GM23338 (cell line): Measurements from ENCODE around the gene TNC. TPM values are rescaled to one million over a fixed set of nuclear protein-coding genes. Genes with fewer than 3 reads are reported as not detected.
A peak's percentile ranks its signal among the peaks of the same experiment; 100 is the strongest.

Experiments used
- ATAC-seq: fragments of 200-7000 bp; cut with Tn5 transposase; 3 replicates; pipeline ENCODE4 v1.9.1; 2020
- DNase-seq: peaks from one replicate; pipeline ENCODE4 v3.0.0-alpha.2; 2015; ENCODE audit warnings: low spot score
- H2AFZ ChIP-seq: fragments of 200-600 bp; sonication (generic); 2 replicates; pipeline ENCODE4 v1.8.0; 2016; ENCODE audit warnings: antibody characterized with exemption, mild to moderate bottlenecking, moderate library complexity
- H3F3A ChIP-seq: fragments of 200-600 bp; sonication (generic); replicated peaks from 2 replicates; pipeline ENCODE4 v1.8.0; 2017; ENCODE audit warnings: antibody characterized with exemption, mixed run types, low read depth
- H3K27ac ChIP-seq: fragments of 200-600 bp; sonication (generic); 2 replicates; pipeline ENCODE4 v1.6.1; 2016; ENCODE audit warnings: low read depth
- H3K27me3 ChIP-seq: fragments of 200-600 bp; sonication (generic); 2 replicates; pipeline ENCODE4 v1.8.0; 2016; ENCODE audit warnings: mild to moderate bottlenecking, mixed run types, moderate library complexity; ENCODE audit not compliant: insufficient read depth
- H3K36me3 ChIP-seq: fragments of 200-600 bp; sonication (generic); 2 replicates; pipeline ENCODE4 v1.8.0; 2016; ENCODE audit warnings: mild to moderate bottlenecking; ENCODE audit not compliant: insufficient read depth
- H3K4me1 ChIP-seq: fragments of 200-600 bp; sonication (generic); 2 replicates; pipeline ENCODE4 v1.8.0; 2016; ENCODE audit warnings: mild to moderate bottlenecking, moderate library complexity; ENCODE audit not compliant: insufficient read depth
- H3K4me2 ChIP-seq: fragments of 200-600 bp; sonication (generic); 2 replicates; pipeline ENCODE4 v1.7.1; 2017; ENCODE audit warnings: mixed run types
- H3K4me3 ChIP-seq: fragments of 200-600 bp; sonication (generic); 2 replicates; pipeline ENCODE4 v1.6.1; 2016; ENCODE audit warnings: mixed run types
- H3K79me2 ChIP-seq: fragments of 200-600 bp; sonication (generic); replicated peaks from 2 replicates; pipeline ENCODE4 v1.8.0; 2017; ENCODE audit warnings: mild to moderate bottlenecking; ENCODE audit not compliant: insufficient read depth
- H3K9me2 ChIP-seq: fragments of 200-600 bp; sonication (generic); 2 replicates; pipeline ENCODE4 v1.8.0; 2017; ENCODE audit not compliant: insufficient read depth
- H4K20me1 ChIP-seq: fragments of 200-600 bp; sonication (generic); replicated peaks from 2 replicates; pipeline ENCODE4 v1.8.0; 2017; ENCODE audit warnings: mild to moderate bottlenecking; ENCODE audit not compliant: insufficient read depth
- H3K27ac Mint-ChIP-seq: 2 replicates; pipeline ENCODE4 v1.8.0; 2020; ENCODE audit warnings: inconsistent platforms, mild to moderate bottlenecking, moderate library complexity, mixed read lengths
- H3K27me3 Mint-ChIP-seq: 3 replicates; pipeline ENCODE4 v1.8.0; 2022; ENCODE audit warnings: low read depth, mild to moderate bottlenecking, moderate library complexity, mixed read lengths, inconsistent platforms; ENCODE audit not compliant: insufficient read depth, poor library complexity
- H3K36me3 Mint-ChIP-seq: 3 replicates; pipeline ENCODE4 v1.8.0; 2021; ENCODE audit warnings: low read depth, mild to moderate bottlenecking, inconsistent platforms, moderate library complexity, mixed read lengths
- H3K4me1 Mint-ChIP-seq: 3 replicates; pipeline ENCODE4 v1.8.0; 2020; ENCODE audit warnings: mild to moderate bottlenecking, inconsistent platforms, mixed read lengths
- H3K4me3 Mint-ChIP-seq: 3 replicates; pipeline ENCODE4 v1.8.0; 2021; ENCODE audit warnings: moderate library complexity, mild to moderate bottlenecking, inconsistent platforms, mixed read lengths
- H3K9me3 Mint-ChIP-seq: 3 replicates; pipeline ENCODE4 v1.8.0; 2020; ENCODE audit warnings: moderate library complexity, mild to moderate bottlenecking, inconsistent platforms, mixed read lengths
- CREB1 ChIP-seq: fragments of 250-450 bp; sonication (Bioruptor Pico); IDR thresholded peaks from 2 replicates; pipeline ENCODE4 v1.5.0; 2020; ENCODE audit warnings: low read depth, mild to moderate bottlenecking, moderate library complexity
- CTCF ChIP-seq, 2 experiments: fragments of 200-600 bp in 1 of 2; sonication (generic) in 1 of 2; conservative IDR thresholded peaks; 2 replicates each; pipeline versions ENCODE4 v1.5.1 to v1.6.1; 2016 to 2017; ENCODE audit warnings: antibody characterized with exemption in 2 of 2, low read depth in 2 of 2, mild to moderate bottlenecking in 2 of 2, moderate library complexity in 1 of 2
- EZH2phosphoT487 ChIP-seq: fragments of 200-600 bp; sonication (generic); IDR thresholded peaks from one replicate; pipeline ENCODE4 v1.8.1; 2018; ENCODE audit warnings: antibody characterized with exemption; ENCODE audit not compliant: unreplicated experiment
- JUNB ChIP-seq: IDR thresholded peaks from one replicate; pipeline ENCODE4 v1.6.1; 2016; ENCODE audit warnings: antibody characterized with exemption; ENCODE audit not compliant: unreplicated experiment
- NANOG ChIP-seq: IDR thresholded peaks from 2 replicates; pipeline ENCODE4 v1.6.1; 2016; ENCODE audit warnings: antibody characterized with exemption, borderline replicate concordance
- POLR2AphosphoS5 ChIP-seq: IDR thresholded peaks from 2 replicates; pipeline ENCODE4 v1.6.1; 2016; ENCODE audit warnings: antibody characterized with exemption, low read depth
- REST ChIP-seq: IDR thresholded peaks from one replicate; pipeline ENCODE4 v1.6.1; 2018; ENCODE audit warnings: antibody characterized with exemption; ENCODE audit not compliant: unreplicated experiment
- STAT1 ChIP-seq: IDR thresholded peaks from one replicate; pipeline ENCODE4 v1.6.1; 2016; ENCODE audit warnings: antibody characterized with exemption; ENCODE audit not compliant: unreplicated experiment
- ZNF331 ChIP-seq: fragments of 250-450 bp; sonication (Bioruptor Pico); IDR thresholded peaks from 2 replicates; pipeline ENCODE4 v1.5.0; 2020; ENCODE audit warnings: low read depth, mild to moderate bottlenecking, moderate library complexity
- polyA plus RNA-seq: library from polyadenylated mRNA; unstranded; fragments of >200 nt; fragmentation: Nextera tagmentation; extraction: Ambion mirVana; gene quantifications from 2 replicates; pipeline ENCODE4 v1.2.1, GENCODE V29; 2016
- total RNA-seq: library from RNA; depleted of rRNA; stranded (reverse); fragments of >200 nt; shearing (Covaris generic); gene quantifications from 2 replicates; pipeline ENCODE4 v1.2.3, GENCODE V29; 2014
- TF ChIP-seq, protein P1 (sequence below): IDR thresholded peaks from 2 replicates; pipeline ENCODE4 v1.6.1; 2016; ENCODE audit warnings: antibody characterized with exemption

The TNC gene
- total and polyA plus RNA-seq, 2 experiments from 2014 or later, result 0.89 to 2.7 TPM

GRCh38 chr9:115025721-115026120 lies 92.2 kb downstream of the TNC start (continued):
- no peak for TF ChIP-seq REST

- Histone ChIP-seq H3K27me3 (no peaks in the 10 kb centered on the region), H3K79me2 (no peaks in the 10 kb centered on the region), H3K4me1 (no peaks in the 10 kb centered on the region), H4K20me1 (no peaks in the 10 kb centered on the region), H3K9me2 (0 out of 2 replicates have a peak, but pooled peaks cover 6% of the 10 kb centered on the region), H3K4me3 (no peak overlapping the region), H3K36me3 (no peaks in the 10 kb centered on the region), H3K27ac (no peak overlapping the region), H3F3A (no peaks in the 10 kb centered on the region), H2AFZ (no peak overlapping the region), H3K4me2 (no peak overlapping the region)
- Mint-ChIP-seq H3K9me3 (no peaks in the 10 kb centered on the region), H3K4me3 (no peak overlapping the region), H3K4me1 (no peaks in the 10 kb centered on the region), H3K27me3 (no peaks in the 10 kb centered on the region), H3K36me3 (no peaks in the 10 kb centered on the region), H3K27ac (no peak overlapping the region)
- DNase-seq, result peak; percentile 33
- no peak for ATAC-seq
- TF ChIP-seq STAT1 (no peak), CREB1 (no peak), POLR2AphosphoS5 (no peak), REST (no peak), JUNB (no peak), ZNF331 (CRISPR knock-in tag) (no peak), EZH2phosphoT487 (no peak), NANOG (no peak), CTCF (conservative IDR thresholded peaks at IDR 0.05; ENCODE audit: low read depth in 2 of 2) (no peak)
- TF ChIP-seq, protein P1, sequence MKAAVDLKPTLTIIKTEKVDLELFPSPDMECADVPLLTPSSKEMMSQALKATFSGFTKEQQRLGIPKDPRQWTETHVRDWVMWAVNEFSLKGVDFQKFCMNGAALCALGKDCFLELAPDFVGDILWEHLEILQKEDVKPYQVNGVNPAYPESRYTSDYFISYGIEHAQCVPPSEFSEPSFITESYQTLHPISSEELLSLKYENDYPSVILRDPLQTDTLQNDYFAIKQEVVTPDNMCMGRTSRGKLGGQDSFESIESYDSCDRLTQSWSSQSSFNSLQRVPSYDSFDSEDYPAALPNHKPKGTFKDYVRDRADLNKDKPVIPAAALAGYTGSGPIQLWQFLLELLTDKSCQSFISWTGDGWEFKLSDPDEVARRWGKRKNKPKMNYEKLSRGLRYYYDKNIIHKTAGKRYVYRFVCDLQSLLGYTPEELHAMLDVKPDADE, result no peak
Observed at GRCh38 chr9:115024925-115025535, 92.9 kb downstream of the TNC start.
